ENCODE results near the gene PCDHA5.
"Not testable (repeated sequence)": the region's sequence is repeated elsewhere in the genome, so short reads cannot be mapped to it uniquely, and the experiment has no call there.

The PCDHA5 gene

DNA sequence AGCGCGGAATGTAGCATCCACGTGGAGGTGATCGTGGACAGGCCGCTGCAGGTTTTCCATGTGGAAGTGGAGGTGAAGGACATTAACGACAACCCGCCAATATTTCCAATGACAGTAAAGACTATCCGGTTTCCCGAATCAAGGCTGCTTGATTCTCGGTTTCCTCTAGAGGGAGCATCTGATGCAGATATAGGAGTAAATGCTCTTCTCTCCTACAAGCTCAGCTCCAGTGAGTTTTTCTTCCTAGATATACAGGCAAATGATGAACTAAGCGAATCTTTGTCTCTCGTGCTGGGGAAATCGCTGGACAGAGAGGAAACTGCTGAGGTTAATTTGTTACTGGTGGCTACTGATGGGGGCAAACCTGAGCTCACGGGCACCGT is 26.2 kb upstream of the PCDHA5 start:
- TF ChIP-seq, protein P1, sequence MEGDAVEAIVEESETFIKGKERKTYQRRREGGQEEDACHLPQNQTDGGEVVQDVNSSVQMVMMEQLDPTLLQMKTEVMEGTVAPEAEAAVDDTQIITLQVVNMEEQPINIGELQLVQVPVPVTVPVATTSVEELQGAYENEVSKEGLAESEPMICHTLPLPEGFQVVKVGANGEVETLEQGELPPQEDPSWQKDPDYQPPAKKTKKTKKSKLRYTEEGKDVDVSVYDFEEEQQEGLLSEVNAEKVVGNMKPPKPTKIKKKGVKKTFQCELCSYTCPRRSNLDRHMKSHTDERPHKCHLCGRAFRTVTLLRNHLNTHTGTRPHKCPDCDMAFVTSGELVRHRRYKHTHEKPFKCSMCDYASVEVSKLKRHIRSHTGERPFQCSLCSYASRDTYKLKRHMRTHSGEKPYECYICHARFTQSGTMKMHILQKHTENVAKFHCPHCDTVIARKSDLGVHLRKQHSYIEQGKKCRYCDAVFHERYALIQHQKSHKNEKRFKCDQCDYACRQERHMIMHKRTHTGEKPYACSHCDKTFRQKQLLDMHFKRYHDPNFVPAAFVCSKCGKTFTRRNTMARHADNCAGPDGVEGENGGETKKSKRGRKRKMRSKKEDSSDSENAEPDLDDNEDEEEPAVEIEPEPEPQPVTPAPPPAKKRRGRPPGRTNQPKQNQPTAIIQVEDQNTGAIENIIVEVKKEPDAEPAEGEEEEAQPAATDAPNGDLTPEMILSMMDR (IDR thresholded peaks at IDR 0.05; ENCODE audit: borderline replicate concordance, insufficient read depth, low read depth, low read length): no peak

DNA sequence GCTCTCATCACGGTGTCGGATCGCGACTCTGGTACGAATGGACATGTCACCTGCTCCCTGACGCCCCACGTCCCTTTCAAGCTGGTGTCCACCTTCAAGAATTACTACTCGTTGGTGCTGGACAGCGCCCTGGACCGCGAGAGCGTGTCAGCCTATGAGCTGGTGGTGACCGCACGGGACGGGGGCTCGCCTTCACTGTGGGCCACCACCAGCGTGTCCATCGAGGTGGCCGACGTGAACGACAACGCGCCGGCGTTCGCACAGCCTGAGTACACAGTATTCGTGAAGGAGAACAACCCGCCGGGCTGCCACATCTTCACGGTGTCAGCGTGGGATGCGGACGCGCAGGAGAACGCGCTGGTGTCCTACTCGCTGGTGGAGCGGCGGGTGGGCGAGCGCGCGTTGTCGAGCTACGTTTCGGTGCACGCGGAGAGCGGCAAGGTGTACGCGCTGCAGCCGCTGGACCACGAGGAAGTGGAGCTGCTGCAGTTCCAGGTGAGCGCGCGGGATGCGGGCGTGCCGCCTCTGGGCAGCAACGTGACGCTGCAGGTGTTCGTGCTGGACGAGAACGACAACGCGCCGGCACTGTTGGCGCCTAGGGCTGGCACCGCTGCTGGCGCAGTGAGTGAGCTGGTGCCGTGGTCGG is 25.2 kb upstream of the PCDHA5 start:
- H3K4me3 ChIP-seq (ENCODE audit: low read depth, low read length): not testable (repeated sequence)

More for the DNA sequence above, 26.2 kb upstream of the PCDHA5 start:
- H3K4me3 ChIP-seq (ENCODE audit: low read depth, low read length): no peak overlapping the region

- TF ChIP-seq, protein P1 (IDR thresholded peaks at IDR 0.05; ENCODE audit: borderline replicate concordance, insufficient read depth, low read depth, low read length): no peak
- no peak overlapping the region for H3K4me3 ChIP-seq (ENCODE audit: low read depth, low read length)
Measured at GRCh38 chr5:140796718-140797095, 24.7 kb upstream of the PCDHA5 start.

DNA sequence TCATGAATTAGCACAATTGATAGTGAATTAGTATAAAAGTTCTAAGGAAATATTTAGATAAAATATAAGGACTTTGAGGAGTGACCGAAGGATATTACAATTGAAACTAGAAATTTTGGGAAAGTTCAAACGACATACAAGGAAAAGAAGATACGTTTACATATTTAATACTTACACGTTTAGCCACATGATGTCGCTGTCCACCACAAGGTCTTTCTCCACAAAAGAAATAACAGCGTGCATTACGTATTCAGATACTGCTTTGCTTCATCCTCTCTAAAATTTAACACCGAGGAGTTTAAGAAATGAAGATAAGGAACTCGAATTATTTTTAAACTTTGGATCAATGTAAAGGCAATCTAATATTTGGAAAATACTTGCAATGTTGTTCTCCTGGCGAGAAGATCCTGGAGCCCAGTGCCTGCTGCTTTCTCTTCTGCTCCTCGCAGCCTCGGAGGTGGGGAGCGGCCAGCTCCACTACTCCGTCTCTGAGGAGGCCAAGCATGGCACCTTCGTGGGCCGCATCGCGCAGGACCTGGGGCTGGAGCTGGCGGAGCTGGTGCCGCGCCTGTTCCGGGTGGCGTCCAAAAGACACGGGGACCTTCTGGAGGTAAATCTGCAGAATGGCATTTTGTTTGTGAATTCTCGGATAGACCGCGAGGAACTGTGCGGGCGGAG is 20.5 kb upstream of the PCDHA5 start, which contains the start of gene PCDHA3:
TSS of gene PCDHA3 (plus strand) at position 242 of the 678 bp plus-strand sequence.
- no peak within 1 kb of the TSS for H3K4me3 ChIP-seq (ENCODE audit: low read depth, low read length)
- TF ChIP-seq, protein P1 (IDR thresholded peaks at IDR 0.05; ENCODE audit: borderline replicate concordance, insufficient read depth, low read depth, low read length): no peak

- TF ChIP-seq, protein P1 (IDR thresholded peaks at IDR 0.05; ENCODE audit: borderline replicate concordance, insufficient read depth, low read depth, low read length): no peak
- H3K4me3 ChIP-seq (ENCODE audit: low read depth, low read length): no peak overlapping the region
Measured at GRCh38 chr5:140801494-140801841, 19.9 kb upstream of the PCDHA5 start.

GRCh38 chr5:140802381-140802780 is 19.0 kb upstream of the PCDHA5 start:
- not testable (repeated sequence) for H3K4me3 ChIP-seq (ENCODE audit: low read depth, low read length)

DNA sequence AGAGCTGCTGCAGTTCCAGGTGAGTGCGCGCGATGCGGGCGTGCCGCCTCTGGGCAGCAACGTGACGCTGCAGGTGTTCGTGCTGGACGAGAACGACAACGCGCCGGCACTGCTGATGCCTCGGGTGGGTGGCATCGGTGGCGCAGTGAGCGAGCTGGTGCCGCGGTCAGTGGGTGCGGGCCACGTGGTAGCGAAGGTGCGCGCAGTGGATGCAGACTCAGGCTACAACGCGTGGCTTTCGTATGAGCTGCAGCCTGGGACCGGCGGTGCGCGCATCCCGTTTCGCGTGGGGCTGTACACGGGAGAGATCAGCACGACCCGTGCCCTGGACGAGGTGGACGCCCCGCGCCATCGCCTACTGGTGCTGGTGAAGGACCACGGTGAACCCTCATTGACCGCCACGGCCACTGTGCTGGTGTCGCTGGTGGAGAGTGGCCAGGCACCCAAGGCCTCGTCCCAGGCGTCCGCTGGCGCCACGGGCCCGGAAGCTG is 18.6 kb upstream of the PCDHA5 start:
- TF ChIP-seq, protein P1 (IDR thresholded peaks at IDR 0.05; ENCODE audit: borderline replicate concordance, insufficient read depth, low read depth, low read length): no peak
- no peak overlapping the region for H3K4me3 ChIP-seq (ENCODE audit: low read depth, low read length)

Data from GM12875 (cell line).